Hepatocyte (in vitro differentiated cells): ENCODE results near the gene IMMT.

Experiments used
- CTCF ChIP-seq: fragments of 200-600 bp; sonication (generic); IDR thresholded peaks from 2 replicates; pipeline ENCODE4 v1.5.1; 2016; ENCODE audit warnings: antibody characterized with exemption, mild to moderate bottlenecking; ENCODE audit not compliant: poor library complexity
- EZH2phosphoT487 ChIP-seq: fragments of 200-600 bp; sonication (generic); IDR thresholded peaks from one replicate; pipeline ENCODE4 v1.6.1; 2018; ENCODE audit warnings: antibody characterized with exemption, mild to moderate bottlenecking, low read depth, moderate library complexity; ENCODE audit not compliant: unreplicated experiment, severe bottlenecking

GRCh38 chr2:86243950-86244733 is 48.9 kb upstream of the IMMT start:
- peak; percentile 20 for TF ChIP-seq CTCF
- no peak for TF ChIP-seq EZH2phosphoT487
